ENCODE data around the gene TSPOAP1.

- TF ChIP-seq CTCF (IDR thresholded peaks at IDR 0.05) (no peak), POLR2A (IDR thresholded peaks at IDR 0.05) (no peak)
Observed at GRCh38 chr17:58291246-58291645, 37.3 kb downstream of the TSPOAP1 start.
